Measurements from ENCODE around the gene LHFPL2.

DNA sequence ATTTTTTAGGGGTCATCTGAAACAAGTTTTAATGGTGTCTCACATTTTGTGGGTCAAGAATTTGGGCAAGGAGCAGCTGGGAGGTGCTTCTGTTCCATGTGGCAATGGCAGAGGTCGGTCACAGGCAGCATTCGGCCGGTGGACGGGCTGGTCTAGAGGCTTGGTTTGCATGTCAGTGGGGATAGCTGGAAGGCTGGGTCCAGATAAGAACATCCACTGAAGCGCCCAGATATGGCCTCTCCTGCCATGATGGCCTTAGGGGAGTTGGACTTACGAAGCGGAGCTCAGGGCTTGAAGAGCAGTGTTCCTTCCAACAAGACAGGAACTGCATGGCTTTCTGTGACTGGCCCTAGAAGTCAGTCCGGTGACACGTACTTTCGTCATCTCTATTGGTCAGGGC lies 30.3 kb downstream of the LHFPL2 start:
- no peak for TF ChIP-seq ZNF274 (IDR thresholded peaks at IDR 0.05; ENCODE audit: low read depth, low read length)
- no peak for TF ChIP-seq YY1 (IDR thresholded peaks at IDR 0.05; ENCODE audit: insufficient read depth, insufficient read length)
